Kidney (tissue), 14 donors: ENCODE results near the gene SPX. TPM values are rescaled to one million over a fixed set of nuclear protein-coding genes. Genes with fewer than 3 reads are reported as not detected.

Experiments
- DNase-seq, 5 donors: peaks; one replicate each; pipeline ENCODE4 v3.0.0-alpha.2; 2013 to 2020
- FAIRE-seq: peaks from 2 replicates; lab custom pipeline; 2012; peaks lifted over from hg19 to GRCh38; lab: Jason Lieb, UNC
- H3K27ac ChIP-seq, 2 donors: one replicate each; pipeline ENCODE4 v1.7.0; 2013; ENCODE audit warnings: low read depth in 2 of 2, low read length in 2 of 2, inconsistent platforms in 1 of 2
- H3K27me3 ChIP-seq: one replicate; pipeline ENCODE4 v1.7.1; 2013; ENCODE audit warnings: low read length, inconsistent platforms; ENCODE audit not compliant: control insufficient read depth, insufficient read depth
- H3K36me3 ChIP-seq, 3 donors: one replicate each; pipeline versions ENCODE4 v1.7.0 to v1.7.1; 2013; ENCODE audit warnings: low read length in 3 of 3, control low read depth in 1 of 3, inconsistent platforms in 1 of 3; ENCODE audit not compliant: insufficient read depth in 3 of 3, control insufficient read depth in 2 of 3
- H3K4me1 ChIP-seq, 3 donors: one replicate each; pipeline versions ENCODE4 v1.7.0 to v1.7.1; 2013; ENCODE audit warnings: low read length in 3 of 3, inconsistent platforms in 1 of 3, low read depth in 1 of 3; ENCODE audit not compliant: control insufficient read depth in 2 of 3, insufficient read depth in 2 of 3
- H3K4me3 ChIP-seq, 3 donors: one replicate each; pipeline versions ENCODE4 v1.7.0 to v1.8.1; 2013; ENCODE audit warnings: low read length in 3 of 3, control low read depth in 1 of 3, inconsistent platforms in 1 of 3
- H3K9ac ChIP-seq, 3 donors: one replicate each; pipeline versions ENCODE4 v1.7.0 to v1.7.1; 2013; ENCODE audit warnings: low read length in 3 of 3, control low read depth in 1 of 3, inconsistent platforms in 1 of 3
- H3K9me3 ChIP-seq, 3 donors: one replicate each; pipeline versions ENCODE4 v1.7.0 to v1.7.1; 2013; ENCODE audit warnings: low read length in 3 of 3, control low read depth in 1 of 3, inconsistent platforms in 1 of 3; ENCODE audit not compliant: control insufficient read depth in 2 of 3, insufficient read depth in 1 of 3
- CTCF ChIP-seq: IDR thresholded peaks from 3 replicates; pipeline ENCODE4 v1.5.1; 2012; ENCODE audit warnings: mild to moderate bottlenecking, moderate library complexity, borderline replicate concordance; ENCODE audit not compliant: insufficient read depth; ENCODE audit errors: extremely low read depth
- intact Hi-C: fragments of 100-400 bp; cut with DNase I; formaldehyde crosslinking; loops from one replicate; pipeline ENCODE4 v1.11.1; 2022
- polyA plus RNA-seq: library from polyadenylated mRNA; stranded (reverse); fragments of 350-450 nt; fragmentation: Illumina TruSeq; extraction: RNeasy Lipid Tissue Mini Kit (QIAGEN cat#74804); gene quantifications from one replicate; pipeline ENCODE4 v1.2.3, GENCODE V29; 2014; ENCODE audit warnings: low read depth, low replicate concordance; ENCODE audit not compliant: insufficient read depth
- total RNA-seq: library from RNA; stranded (reverse); fragmentation: NEBNext Ultra II Directional; extraction: Animal tissue kit (Norgen Biotek cat#: 25700); gene quantifications from one replicate; pipeline ENCODE4 v1.2.1, GENCODE V29; 2021
- donor health status: control.
- donor health status: control.
- donor health status: control.
- donor health status: control.
- donor health status: control.
- donor health status: DM: yes; HTN: yes; CAD: no.
- donor health status: Normal renal cell carcinoma (clear cell type).

The SPX gene
- total and polyA plus RNA-seq, 2 donors from 2014 or later: 28.2 to 52.2 TPM

GRCh38 chr12:21483531-21483930, 42.6 kb upstream of the SPX start:
- Histone ChIP-seq H3K9me3 (no peaks in the 10 kb centered on the region), H3K9ac (no peak overlapping the region), H3K27ac (no peak overlapping the region), H3K4me3 (no peak overlapping the region), H3K27me3 (no peaks in the 10 kb centered on the region), H3K4me1 (no peaks in the 10 kb centered on the region), H3K36me3 (peaks cover 0 to 17% (median 11%) of the 10 kb centered on the region in 3 donors)
- FAIRE-seq (no peak), DNase-seq (no peak)
- intact Hi-C loops: no loop called here
- TF ChIP-seq CTCF: no peak

GRCh38 chr12:21485998-21486397, 40.1 kb upstream of the SPX start:
- no peak overlapping the region for H3K27ac ChIP-seq
- intact Hi-C loops: no loop called here
- no peak for TF ChIP-seq CTCF
- FAIRE-seq (no peak), DNase-seq (no peak)
- no peak overlapping the region for H3K9ac ChIP-seq
- H3K36me3 ChIP-seq: peaks cover 0 to 20% (median 11%) of the 10 kb centered on the region in 3 donors
- no peak overlapping the region for H3K4me3 ChIP-seq
- no peaks in the 10 kb centered on the region for H3K9me3 ChIP-seq
- no peaks in the 10 kb centered on the region for H3K27me3 ChIP-seq
- no peaks in the 10 kb centered on the region for H3K4me1 ChIP-seq

- Histone ChIP-seq H3K4me1 (peaks cover 0 to 13% (median 11%) of the 10 kb centered on the region in 3 donors), H3K4me3 (peak overlapping the region in 1 of 3 donors; percentile 91), H3K9me3 (no peaks in the 10 kb centered on the region), H3K9ac (no peak overlapping the region), H3K27me3 (no peaks in the 10 kb centered on the region), H3K27ac (no peak overlapping the region), H3K36me3 (peaks cover 6 to 15% (median 7%) of the 10 kb centered on the region in 3 donors)
- intact Hi-C loops: loop anchor here (10.0 kb wide), 1 partner anchor 55 kb away; no protein-coding TSS in a partner anchor
- DNase-seq (no peak), FAIRE-seq (no peak)
- no peak for TF ChIP-seq CTCF
Observed at GRCh38 chr12:21499765-21500164, 26.3 kb upstream of the SPX start.

GRCh38 chr12:21500786-21501257, 25.3 kb upstream of the SPX start:
- no peaks in the 10 kb centered on the region for H3K9me3 ChIP-seq
- H3K27me3 ChIP-seq: no peaks in the 10 kb centered on the region
- FAIRE-seq: no peak
- DNase-seq: no peak
- TF ChIP-seq CTCF: no peak
- H3K27ac ChIP-seq: peak overlapping the region; percentile 64 to 68
- H3K9ac ChIP-seq: peak overlapping the region; percentile 3 to 70 (median 48)
- intact Hi-C loops: no loop called here
- H3K36me3 ChIP-seq: peaks cover 3 to 15% (median 6%) of the 10 kb centered on the region in 3 donors
- peak overlapping the region; percentile 66 to 91 (median 72) for H3K4me3 ChIP-seq
- peaks cover 0 to 13% (median 11%) of the 10 kb centered on the region in 3 donors for H3K4me1 ChIP-seq
